Mucosa of gallbladder (tissue), 1 donor: ENCODE results near the gene RIMBP2. TPM values are rescaled to one million over a fixed set of nuclear protein-coding genes. Genes with fewer than 3 reads are reported as not detected.

Experiments
- DNase-seq: peaks from one replicate; pipeline ENCODE4 v3.0.0-alpha.2; 2020; ENCODE audit warnings: low spot score
- total RNA-seq: library from RNA; stranded (reverse); gene quantifications from one replicate; pipeline ENCODE4 v1.2.1, GENCODE V29; 2021
- donor health status: DM: no; HTN: no; CAD: no.

Gene RIMBP2
- total RNA-seq, 1 donor from 2014 or later: 1.3 TPM

GRCh38 chr12:130444986-130445385 is 271.1 kb downstream of the RIMBP2 start:
- no peak for DNase-seq

DNA sequence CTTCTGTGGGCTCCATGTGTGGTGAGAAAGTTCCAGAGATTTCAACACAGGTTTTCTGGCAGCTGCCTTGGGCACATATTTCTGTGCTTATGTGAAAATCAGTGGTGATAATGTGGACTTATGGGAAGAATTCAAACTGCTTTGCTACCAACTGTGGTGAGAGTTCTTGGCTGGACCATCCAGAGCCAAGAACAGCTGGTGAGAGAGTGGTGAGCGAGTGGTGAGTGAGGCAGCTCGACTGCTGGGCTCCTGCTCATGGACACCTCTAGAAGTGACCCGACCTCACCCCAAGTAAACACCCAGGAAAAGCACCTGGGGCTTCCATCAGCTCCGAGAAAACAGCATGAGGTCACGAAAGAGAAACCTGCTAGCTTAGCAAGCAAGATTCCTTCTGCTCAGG is 272.0 kb downstream of the RIMBP2 start:
- DNase-seq: no peak

- DNase-seq: no peak
Observed at GRCh38 chr12:130441771-130442760, 274.0 kb downstream of the RIMBP2 start.

DNA sequence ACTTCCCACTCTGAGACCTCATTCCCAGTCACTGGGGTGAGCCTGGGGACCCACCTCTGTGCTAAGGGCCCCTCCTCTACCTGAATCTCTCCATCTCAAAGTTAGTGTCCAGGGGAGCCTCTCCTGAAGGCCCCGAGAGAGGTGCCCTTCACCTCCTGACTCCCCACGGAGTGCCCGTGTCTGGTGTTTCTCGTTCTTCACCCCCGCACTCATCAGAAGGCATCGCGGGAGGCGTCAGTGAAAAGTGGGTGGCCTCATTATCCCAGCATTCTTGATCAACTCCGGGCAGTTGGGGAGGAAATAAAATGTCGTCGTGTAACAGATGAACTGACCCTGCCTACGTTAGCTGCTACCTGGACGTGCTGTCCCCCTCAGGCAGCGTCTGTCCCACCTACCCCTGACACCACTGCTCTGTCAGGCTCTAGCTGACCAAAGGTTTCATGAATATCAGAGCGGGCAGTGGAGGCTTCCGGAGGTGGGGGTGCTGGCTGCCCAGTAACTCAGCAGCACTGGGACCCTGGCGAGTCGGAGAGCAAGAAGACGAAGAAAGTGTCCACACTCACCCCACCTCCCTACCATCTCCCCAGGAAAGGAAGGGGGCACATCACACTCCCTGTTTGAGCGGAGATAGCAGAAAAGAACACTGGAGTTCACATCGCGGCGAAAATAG is 275.6 kb downstream of the RIMBP2 start:
- DNase-seq: no peak

DNA sequence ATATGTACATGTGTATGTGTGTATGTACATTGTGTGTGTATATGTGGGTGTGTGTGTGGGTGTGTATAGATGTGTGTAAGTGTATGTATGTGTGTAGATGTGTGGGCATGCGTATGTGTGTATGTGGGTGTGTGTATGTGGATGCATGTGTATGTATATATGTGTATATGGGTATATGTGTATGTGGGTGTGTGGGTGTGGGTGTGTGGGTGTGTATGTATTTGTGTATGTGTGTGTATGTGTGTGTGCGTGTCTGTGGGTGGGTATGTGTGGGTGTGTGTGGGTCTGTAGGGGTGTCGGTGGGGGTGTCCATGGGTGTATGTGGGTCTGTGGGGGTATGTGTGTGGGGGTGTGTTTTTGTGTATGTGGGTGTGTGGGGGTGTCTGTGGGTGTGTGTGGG is 276.8 kb downstream of the RIMBP2 start:
- DNase-seq: no peak

- no peak for DNase-seq
Observed at GRCh38 chr12:130438711-130439110, 277.4 kb downstream of the RIMBP2 start.

DNA sequence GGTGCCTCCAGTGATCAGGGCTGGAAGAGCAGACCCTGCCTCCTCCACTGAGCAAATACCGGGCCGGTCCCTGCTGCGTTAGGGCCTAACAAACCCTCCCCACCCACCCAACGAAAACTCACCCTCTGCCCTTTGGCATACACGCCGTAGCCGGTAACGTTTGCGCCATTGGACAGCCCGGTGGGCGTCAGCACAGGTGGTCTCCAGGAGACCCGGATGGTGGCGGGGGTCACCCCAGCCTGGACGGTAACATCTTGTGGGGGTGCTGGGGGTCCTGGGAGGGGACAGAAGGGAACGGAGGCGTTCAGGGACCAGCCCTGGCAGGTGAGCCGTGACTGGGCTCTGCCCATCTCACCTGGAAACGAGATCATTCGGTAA is 277.9 kb downstream of the RIMBP2 start:
- DNase-seq: no peak

DNA sequence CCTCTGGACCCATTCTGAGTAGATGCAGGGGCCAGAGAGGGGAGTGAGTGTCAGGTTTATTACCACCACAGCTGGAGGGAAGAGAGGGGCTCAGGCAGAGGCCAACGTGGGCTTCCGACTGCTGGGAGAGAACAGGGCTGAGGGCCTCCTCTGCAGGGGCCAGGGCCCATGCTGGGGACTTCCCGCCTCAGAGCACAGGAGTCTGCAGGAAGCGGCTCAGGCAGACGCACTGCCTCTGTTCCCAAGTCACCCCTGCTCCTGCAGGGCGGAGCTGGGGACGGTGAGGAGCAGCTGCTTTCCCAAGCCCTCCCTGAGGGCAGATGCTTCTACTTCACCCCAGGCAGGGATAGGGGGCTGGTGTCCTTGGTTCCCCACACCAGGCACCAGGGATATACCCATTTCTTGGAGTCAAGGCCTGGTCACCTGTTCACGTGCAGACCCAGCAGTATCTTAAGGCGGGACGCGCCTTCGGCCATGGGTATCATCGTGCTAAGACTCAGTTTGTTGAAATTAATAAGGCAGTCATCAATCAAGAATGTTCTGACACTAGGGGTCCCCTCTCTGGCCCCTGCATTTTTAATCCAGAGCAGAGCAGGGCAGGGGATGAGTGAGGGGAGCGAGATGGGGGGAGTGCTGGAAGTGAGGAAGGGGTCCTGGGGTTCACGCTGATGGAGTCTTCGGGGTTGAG is 278.4 kb downstream of the RIMBP2 start:
- DNase-seq: no peak

GRCh38 chr12:130436741-130437501 is 279.2 kb downstream of the RIMBP2 start:
- DNase-seq: no peak

GRCh38 chr12:130435826-130436225 is 280.3 kb downstream of the RIMBP2 start:
- no peak for DNase-seq

DNA sequence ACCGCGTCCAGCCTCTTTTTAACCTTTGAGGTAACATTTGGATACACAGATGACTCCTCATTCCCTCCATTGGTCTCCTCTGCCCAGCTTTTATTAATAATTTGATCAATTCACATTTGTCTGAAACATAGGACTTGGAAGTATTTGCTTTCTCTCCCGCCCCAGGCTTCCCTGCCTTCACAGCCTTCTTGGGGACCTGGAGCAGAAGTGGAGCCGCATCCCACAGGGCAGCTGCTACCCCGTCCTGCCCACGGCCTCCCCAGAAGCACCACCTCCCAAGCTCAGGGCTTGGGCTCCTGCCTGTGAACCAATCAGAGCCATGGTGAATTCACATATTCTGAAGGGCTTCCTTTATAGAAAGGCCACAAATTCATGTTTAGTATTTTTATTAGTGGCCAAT is 280.8 kb downstream of the RIMBP2 start:
- no peak for DNase-seq

GRCh38 chr12:130434560-130434959 is 281.5 kb downstream of the RIMBP2 start:
- no peak for DNase-seq

DNA sequence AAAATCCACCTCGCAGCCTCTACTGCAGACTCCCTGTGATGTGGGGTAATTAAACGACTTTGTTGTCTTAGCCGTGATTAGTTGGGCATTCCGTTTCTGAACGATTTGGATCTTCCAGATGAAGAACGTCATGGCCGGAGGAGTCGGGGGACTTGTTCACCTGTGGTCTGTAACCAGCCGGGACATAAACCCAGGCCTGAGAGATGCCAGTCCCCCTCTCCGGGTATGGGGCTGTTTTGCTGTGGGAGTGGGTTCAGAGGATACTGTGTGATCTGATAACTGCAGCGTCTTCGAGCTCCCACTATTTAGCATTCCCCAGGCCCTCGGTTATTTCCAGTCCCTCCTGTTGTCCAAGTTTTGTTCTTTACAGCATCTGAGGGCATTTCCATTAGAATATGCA is 282.3 kb downstream of the RIMBP2 start:
- DNase-seq: no peak

GRCh38 chr12:130433411-130433810 is 282.7 kb downstream of the RIMBP2 start:
- DNase-seq: no peak

DNA sequence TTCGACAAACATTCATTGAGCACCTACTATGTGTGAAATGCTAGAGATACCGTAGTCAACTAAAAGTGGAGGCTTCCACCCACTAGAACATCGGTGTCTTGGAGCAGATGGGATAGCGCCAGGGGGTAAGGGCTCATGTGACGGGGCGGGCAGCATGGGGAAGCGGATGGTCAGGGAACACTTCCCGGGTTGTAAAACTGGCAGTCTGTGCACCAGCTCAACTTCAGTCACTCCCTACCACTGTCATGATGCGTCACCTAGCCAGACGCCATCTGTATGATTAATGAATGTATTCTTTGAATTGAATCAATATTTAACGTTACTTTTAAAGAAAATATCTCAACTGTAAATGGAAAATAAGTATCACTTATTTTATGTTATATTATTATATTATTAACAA is 284.9 kb downstream of the RIMBP2 start:
- no peak for DNase-seq

DNA sequence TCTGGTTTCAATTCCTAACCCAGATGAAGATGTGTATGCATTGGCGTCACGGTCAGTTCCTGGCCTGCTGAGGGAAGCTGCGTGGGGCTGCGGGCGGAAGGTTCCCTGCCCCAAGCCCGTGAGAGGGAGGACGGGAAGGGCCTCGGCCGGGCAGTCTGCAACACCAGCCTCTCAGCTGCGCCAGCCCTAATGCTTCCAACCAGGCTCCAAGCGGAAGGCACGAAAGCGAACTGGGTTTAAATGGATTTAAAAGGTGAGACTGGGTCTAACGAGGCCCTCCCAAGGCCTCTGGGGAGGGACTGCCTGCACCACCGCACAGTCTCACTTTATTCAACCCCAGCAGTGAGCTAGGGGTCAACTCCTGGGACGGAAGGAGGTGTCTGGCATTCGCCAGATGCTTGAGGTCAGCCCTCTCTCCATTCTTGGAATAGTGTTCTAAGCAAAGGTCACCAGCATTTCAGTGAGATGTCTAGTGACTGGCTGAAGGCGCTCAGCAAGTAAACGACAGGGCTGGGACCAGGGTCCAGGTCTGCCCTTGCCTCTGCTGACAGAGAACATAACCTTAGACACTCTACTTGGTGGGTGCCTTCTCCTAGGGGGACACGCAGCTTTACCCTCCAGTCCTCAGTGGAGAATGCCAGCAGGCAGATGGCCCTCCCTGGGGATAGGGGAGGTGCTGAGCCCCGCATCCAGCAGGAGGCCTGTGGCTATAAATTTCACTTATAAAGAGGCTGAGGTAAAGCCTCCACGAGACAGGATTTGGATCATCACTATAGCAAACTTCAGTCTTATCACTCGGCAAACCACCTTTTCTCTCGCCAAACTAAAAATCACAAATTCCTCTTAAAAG is 286.2 kb downstream of the RIMBP2 start:
- DNase-seq: no peak

DNA sequence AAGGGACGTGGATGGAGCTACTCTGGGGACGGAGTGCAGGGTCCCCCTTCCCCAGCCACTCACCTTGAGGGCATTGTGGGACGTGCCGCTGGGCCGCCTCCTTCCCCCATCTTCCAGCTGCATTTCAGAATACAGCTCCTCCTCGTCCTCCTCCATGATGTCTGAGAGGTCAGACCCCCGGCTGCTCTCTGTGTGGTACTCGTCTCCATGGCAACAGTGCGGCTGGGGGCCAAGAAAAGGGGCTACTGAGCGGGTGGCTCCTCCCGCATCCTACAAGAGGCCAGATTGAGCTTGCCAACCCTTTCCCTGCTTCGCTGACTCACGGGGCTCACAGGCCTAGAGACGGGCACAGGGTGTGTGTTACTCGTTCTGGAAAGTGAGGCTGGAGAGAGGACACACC is 288.0 kb downstream of the RIMBP2 start:
- no peak for DNase-seq

- no peak for DNase-seq
Observed at GRCh38 chr12:130427381-130427887, 288.7 kb downstream of the RIMBP2 start.

DNA sequence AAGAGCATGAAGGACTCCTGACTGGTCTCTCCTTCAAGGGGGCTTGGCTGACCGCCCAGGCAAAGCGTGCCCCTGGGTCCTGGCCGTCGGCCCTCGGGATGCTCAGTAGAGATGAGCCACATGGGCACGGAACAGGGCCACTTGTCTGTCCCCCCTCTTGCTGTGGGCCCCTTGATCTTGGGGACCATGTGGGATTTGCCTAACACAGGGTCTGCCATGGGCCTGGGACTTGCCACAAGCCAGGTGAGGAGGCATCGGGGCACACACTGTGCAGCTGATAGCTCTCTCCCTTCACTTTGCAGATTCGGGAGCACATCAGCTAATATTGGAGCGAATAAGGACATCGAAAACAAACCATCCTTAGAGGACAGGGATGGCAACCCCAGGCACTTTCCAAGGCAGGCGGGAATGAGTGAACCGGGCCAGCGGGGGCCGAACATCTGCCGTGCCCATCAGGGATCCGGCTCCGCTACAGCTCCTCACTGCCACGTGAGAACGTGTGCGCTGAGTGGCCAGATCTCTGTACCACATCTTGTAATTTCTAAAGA is 290.3 kb downstream of the RIMBP2 start:
- DNase-seq: no peak
